ENCODE measurements around the gene COL10A1. TPM values are rescaled to one million over a fixed set of nuclear protein-coding genes. Genes with fewer than 3 reads are reported as not detected.
"Not testable (repeated sequence)": the region's sequence is repeated elsewhere in the genome, so short reads cannot be mapped to it uniquely, and the experiment has no call there.

COL10A1 gene
- total RNA-seq, 1 donor from 2014 or later: not detected

GRCh38 chr6:116100419-116101301 lies 25.3 kb downstream of the COL10A1 start, which contains the start of gene NT5DC1:
Gene NT5DC1, plus strand, starts transcription at chr6:116100853. Its CDS starts 78 bp downstream, at chr6:116100931.
- H3K36me3 ChIP-seq (ENCODE audit: control insufficient read depth, insufficient read depth, low read length): no peaks in the 10 kb centered on the region
- FAIRE-seq (no peak), DNase-seq (ENCODE audit: low read depth) (peak; percentile 65)
- no peaks in the 10 kb centered on the region for H3K27me3 ChIP-seq (ENCODE audit: control insufficient read depth, insufficient read depth, low read length)
- H3K4me3 ChIP-seq (ENCODE audit: low read depth, low read length): peak within 1 kb of the TSS; percentile 88
- TF ChIP-seq, protein P1, sequence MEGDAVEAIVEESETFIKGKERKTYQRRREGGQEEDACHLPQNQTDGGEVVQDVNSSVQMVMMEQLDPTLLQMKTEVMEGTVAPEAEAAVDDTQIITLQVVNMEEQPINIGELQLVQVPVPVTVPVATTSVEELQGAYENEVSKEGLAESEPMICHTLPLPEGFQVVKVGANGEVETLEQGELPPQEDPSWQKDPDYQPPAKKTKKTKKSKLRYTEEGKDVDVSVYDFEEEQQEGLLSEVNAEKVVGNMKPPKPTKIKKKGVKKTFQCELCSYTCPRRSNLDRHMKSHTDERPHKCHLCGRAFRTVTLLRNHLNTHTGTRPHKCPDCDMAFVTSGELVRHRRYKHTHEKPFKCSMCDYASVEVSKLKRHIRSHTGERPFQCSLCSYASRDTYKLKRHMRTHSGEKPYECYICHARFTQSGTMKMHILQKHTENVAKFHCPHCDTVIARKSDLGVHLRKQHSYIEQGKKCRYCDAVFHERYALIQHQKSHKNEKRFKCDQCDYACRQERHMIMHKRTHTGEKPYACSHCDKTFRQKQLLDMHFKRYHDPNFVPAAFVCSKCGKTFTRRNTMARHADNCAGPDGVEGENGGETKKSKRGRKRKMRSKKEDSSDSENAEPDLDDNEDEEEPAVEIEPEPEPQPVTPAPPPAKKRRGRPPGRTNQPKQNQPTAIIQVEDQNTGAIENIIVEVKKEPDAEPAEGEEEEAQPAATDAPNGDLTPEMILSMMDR (IDR thresholded peaks at IDR 0.05; ENCODE audit: insufficient read depth, low read length, severe bottlenecking): peak; percentile 61

GRCh38 chr6:116099036-116099435 lies 26.9 kb downstream of the COL10A1 start:
- DNase-seq (ENCODE audit: low read depth) (no peak), FAIRE-seq (no peak)
- no peaks in the 10 kb centered on the region for H3K36me3 ChIP-seq (ENCODE audit: control insufficient read depth, insufficient read depth, low read length)
- no peaks in the 10 kb centered on the region for H3K27me3 ChIP-seq (ENCODE audit: control insufficient read depth, insufficient read depth, low read length)
- TF ChIP-seq, protein P1 (IDR thresholded peaks at IDR 0.05; ENCODE audit: insufficient read depth, low read length, severe bottlenecking): no peak
- H3K4me3 ChIP-seq (ENCODE audit: low read depth, low read length): no peak overlapping the region

DNA sequence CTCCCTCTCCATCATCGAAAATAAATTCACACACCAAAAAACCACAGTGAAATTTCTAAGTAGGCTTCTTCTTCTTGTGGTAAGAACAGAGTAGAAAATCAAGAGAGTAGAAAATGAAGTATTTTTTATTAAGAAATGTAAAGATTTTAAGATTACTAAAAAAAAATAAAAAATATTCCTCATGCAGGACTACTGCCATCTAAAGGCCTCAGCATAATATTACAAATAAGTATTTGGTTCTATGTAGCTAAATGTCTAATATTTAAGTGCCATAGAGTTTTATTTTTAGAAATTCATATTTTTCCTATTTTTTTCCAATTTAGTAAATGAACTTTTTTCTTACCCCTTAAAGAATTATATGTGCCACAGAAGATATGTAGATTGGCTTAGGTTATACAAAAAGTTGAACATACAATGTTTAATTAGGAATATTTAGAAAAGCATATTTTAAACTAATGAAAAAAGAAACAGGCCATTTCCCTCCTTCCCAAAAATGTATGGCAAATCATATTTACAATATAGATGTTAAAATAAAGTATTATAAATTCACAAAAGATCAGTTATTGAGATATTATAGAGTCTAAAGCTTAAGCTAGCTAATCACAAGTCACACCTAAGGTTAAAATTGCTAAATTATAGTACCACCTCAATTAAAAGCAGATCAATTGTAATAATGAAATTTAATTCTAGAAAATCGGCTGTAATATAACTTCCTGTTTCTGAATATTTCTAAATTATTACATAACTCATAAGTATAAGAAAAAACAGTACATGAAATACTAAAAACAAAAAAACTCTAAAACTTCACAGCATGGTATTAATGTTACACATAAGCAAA lies 28.7 kb downstream of the COL10A1 start:
- TF ChIP-seq, protein P1 (IDR thresholded peaks at IDR 0.05; ENCODE audit: insufficient read depth, low read length, severe bottlenecking): peak; percentile 2
- no peaks in the 10 kb centered on the region for H3K27me3 ChIP-seq (ENCODE audit: control insufficient read depth, insufficient read depth, low read length)
- DNase-seq (ENCODE audit: low read depth) (peak; percentile 26), FAIRE-seq (no peak)
- no peak overlapping the region for H3K4me3 ChIP-seq (ENCODE audit: low read depth, low read length)
- no peaks in the 10 kb centered on the region for H3K36me3 ChIP-seq (ENCODE audit: control insufficient read depth, insufficient read depth, low read length)

GRCh38 chr6:116096048-116096759 lies 29.7 kb downstream of the COL10A1 start:
- not testable (repeated sequence) for FAIRE-seq; H3K27me3 ChIP-seq (ENCODE audit: control insufficient read depth, insufficient read depth, low read length); H3K36me3 ChIP-seq (ENCODE audit: control insufficient read depth, insufficient read depth, low read length); DNase-seq (ENCODE audit: low read depth); H3K4me3 ChIP-seq (ENCODE audit: low read depth, low read length)

DNA sequence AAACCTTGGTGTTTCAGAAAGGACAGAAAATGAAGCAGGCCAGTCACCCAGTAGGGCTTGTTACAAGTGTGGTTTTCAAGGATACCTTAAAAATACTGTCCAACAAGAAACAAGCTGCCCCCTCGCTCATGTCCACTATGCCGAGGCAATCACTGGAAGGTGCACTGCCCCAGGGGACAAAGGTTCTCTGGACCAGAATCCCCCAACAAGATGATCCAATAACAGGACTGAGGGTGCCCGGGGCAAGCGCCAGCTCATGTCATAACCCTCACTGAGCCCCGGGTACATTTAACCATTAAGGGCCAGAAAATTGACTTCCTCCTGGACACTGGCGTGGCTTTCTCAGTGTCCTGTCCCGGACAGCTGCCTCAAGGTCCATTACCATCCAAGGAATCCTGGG lies 31.9 kb downstream of the COL10A1 start:
- Histone ChIP-seq H3K27me3 (ENCODE audit: control insufficient read depth, insufficient read depth, low read length) (no peaks in the 10 kb centered on the region), H3K4me3 (ENCODE audit: low read depth, low read length) (no peak overlapping the region), H3K36me3 (ENCODE audit: control insufficient read depth, insufficient read depth, low read length) (no peaks in the 10 kb centered on the region)
- FAIRE-seq (no peak), DNase-seq (ENCODE audit: low read depth) (no peak)
- TF ChIP-seq, protein P1 (IDR thresholded peaks at IDR 0.05; ENCODE audit: insufficient read depth, low read length, severe bottlenecking): no peak

Data from bronchial epithelial cell (primary cell).